Lower leg skin (tissue), 3 donors: Measurements from ENCODE around the gene HHIPL1.

ENCODE experiments used
- POLR2A ChIP-seq, 2 donors: fragments of 450-650 bp; IDR thresholded peaks; one replicate each; pipeline ENCODE4 v1.6.1; 2016 to 2017; ENCODE audit warnings: antibody characterized with exemption in 2 of 2, mild to moderate bottlenecking in 1 of 2, moderate library complexity in 1 of 2
- TF ChIP-seq, protein P1 (sequence below), 3 donors: fragments of 450-650 bp; IDR thresholded peaks; one replicate each; pipeline ENCODE4 v1.5.1; 2016; ENCODE audit warnings: antibody characterized with exemption in 3 of 3, mild to moderate bottlenecking in 3 of 3, moderate library complexity in 2 of 3

GRCh38 chr14:99707420-99707819 lies 62.5 kb downstream of the HHIPL1 start:
- TF ChIP-seq, protein P1, sequence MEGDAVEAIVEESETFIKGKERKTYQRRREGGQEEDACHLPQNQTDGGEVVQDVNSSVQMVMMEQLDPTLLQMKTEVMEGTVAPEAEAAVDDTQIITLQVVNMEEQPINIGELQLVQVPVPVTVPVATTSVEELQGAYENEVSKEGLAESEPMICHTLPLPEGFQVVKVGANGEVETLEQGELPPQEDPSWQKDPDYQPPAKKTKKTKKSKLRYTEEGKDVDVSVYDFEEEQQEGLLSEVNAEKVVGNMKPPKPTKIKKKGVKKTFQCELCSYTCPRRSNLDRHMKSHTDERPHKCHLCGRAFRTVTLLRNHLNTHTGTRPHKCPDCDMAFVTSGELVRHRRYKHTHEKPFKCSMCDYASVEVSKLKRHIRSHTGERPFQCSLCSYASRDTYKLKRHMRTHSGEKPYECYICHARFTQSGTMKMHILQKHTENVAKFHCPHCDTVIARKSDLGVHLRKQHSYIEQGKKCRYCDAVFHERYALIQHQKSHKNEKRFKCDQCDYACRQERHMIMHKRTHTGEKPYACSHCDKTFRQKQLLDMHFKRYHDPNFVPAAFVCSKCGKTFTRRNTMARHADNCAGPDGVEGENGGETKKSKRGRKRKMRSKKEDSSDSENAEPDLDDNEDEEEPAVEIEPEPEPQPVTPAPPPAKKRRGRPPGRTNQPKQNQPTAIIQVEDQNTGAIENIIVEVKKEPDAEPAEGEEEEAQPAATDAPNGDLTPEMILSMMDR (IDR thresholded peaks at IDR 0.05): no peak
- no peak for TF ChIP-seq POLR2A (IDR thresholded peaks at IDR 0.05)
